ENCODE measurements around the gene SETD1B.
"Not testable (repeated sequence)": the region's sequence is repeated elsewhere in the genome, so short reads cannot be mapped to it uniquely, and the experiment has no call there.

Gene SETD1B

DNA sequence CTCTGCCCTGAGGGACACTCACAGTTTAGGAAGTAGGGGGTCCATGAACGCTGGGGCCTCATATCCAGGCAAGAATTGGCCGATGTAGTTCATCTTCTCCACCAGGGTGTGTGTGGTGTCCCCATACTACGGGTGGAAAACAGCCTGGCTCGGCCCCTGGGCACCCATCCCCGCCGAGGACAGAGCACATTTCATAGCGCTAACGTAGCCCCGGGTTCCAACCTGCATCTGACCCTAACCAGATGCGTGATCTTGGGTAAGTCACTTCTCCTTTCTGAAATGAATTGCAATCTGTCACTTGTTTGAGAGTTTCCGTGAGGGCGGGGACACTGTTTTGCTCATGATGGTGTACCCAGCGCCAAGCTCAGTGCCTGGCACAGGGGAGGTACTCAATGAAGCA lies 45.9 kb downstream of the SETD1B start:
- TF ChIP-seq JUND (IDR thresholded peaks at IDR 0.05; ENCODE audit: low read depth), result no peak
- in situ Hi-C loops (cut with HindIII; ENCODE audit: low pct_unique_long_range_greater_than_20kb, low sequenced_read_pairs), result no loop called here
- no peak for DNase-seq (ENCODE audit: low read depth in 1 of 2, low spot score in 1 of 2)

- in situ Hi-C loops (cut with HindIII; ENCODE audit: low pct_unique_long_range_greater_than_20kb, low sequenced_read_pairs); DNase-seq (ENCODE audit: low read depth in 1 of 2, low spot score in 1 of 2): not testable (repeated sequence)
These were observed 48.6 kb downstream of the SETD1B start for GRCh38 chr12:121852392-121852791.

- no peak for DNase-seq (ENCODE audit: low read depth in 1 of 2, low spot score in 1 of 2)
- in situ Hi-C loops (cut with HindIII; ENCODE audit: low pct_unique_long_range_greater_than_20kb, low sequenced_read_pairs), result no loop called here
- TF ChIP-seq JUND (IDR thresholded peaks at IDR 0.05; ENCODE audit: low read depth), result no peak
These were observed 53.8 kb downstream of the SETD1B start for GRCh38 chr12:121857322-121858246.

DNA sequence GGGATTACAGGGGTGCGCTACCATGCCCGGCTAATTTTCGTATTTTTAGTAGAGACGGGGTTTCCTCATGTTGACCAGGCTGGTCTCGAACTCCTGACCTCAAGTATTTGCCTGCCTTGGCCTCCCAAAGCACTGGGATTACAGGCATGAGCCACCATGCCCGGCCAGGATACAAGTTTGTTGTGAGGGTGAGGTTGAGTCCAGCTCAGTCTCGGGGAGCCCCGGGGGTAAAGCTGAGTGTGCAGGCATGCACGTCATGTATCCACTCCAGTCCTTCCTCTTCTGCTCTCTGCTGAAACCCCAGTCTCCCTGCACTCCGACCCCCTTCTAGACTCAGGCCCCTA lies 54.5 kb downstream of the SETD1B start:
- in situ Hi-C loops (cut with HindIII; ENCODE audit: low pct_unique_long_range_greater_than_20kb, low sequenced_read_pairs), result no loop called here
- no peak for DNase-seq (ENCODE audit: low read depth in 1 of 2, low spot score in 1 of 2)
- TF ChIP-seq JUND (IDR thresholded peaks at IDR 0.05; ENCODE audit: low read depth), result no peak

- DNase-seq (ENCODE audit: low read depth in 1 of 2, low spot score in 1 of 2), result peak; percentile 63 to 79
- TF ChIP-seq JUND (IDR thresholded peaks at IDR 0.05; ENCODE audit: low read depth), result peak; percentile 90
- in situ Hi-C loops (cut with HindIII; ENCODE audit: low pct_unique_long_range_greater_than_20kb, low sequenced_read_pairs), result no loop called here
These were observed 55.1 kb downstream of the SETD1B start, which contains the start of gene HPD for GRCh38 chr12:121858662-121859572. Gene HPD (minus strand): TSS chr12:121858859. CDS start chr12:121858823, 36 bp downstream.

- no peak for TF ChIP-seq JUND (IDR thresholded peaks at IDR 0.05; ENCODE audit: low read depth)
- peak in 1 of 2 experiments; percentile 55 for DNase-seq (ENCODE audit: low read depth in 1 of 2, low spot score in 1 of 2)
- in situ Hi-C loops (cut with HindIII; ENCODE audit: low pct_unique_long_range_greater_than_20kb, low sequenced_read_pairs), result no loop called here
These were observed 56.4 kb downstream of the SETD1B start for GRCh38 chr12:121860257-121860656.

DNA sequence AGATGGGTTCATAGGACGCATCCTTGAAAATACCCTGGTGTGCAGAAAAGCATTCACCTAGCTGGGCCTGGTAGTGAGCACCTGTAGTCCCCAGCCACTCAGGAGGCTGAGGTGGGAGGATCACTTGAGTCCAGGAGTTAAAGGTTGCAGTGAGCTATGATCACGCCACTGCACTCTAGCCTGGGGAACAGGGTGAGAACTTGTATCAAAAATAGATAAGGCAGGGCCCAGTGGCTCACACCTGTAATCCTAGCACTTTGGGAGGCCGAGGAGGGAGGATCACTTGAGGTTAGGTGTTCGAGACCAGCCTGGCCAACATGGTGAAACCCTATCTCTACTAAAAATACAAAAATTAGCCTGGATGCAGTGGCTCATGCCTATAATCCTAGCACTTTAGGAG lies 56.9 kb downstream of the SETD1B start:
- DNase-seq (ENCODE audit: low read depth in 1 of 2, low spot score in 1 of 2); in situ Hi-C loops (cut with HindIII; ENCODE audit: low pct_unique_long_range_greater_than_20kb, low sequenced_read_pairs): not testable (repeated sequence)

- in situ Hi-C loops (cut with HindIII; ENCODE audit: low pct_unique_long_range_greater_than_20kb, low sequenced_read_pairs), result no loop called here
- peak in 1 of 2 experiments; percentile 20 for DNase-seq (ENCODE audit: low read depth in 1 of 2, low spot score in 1 of 2)
- TF ChIP-seq JUND (IDR thresholded peaks at IDR 0.05; ENCODE audit: low read depth), result no peak
These were observed 57.9 kb downstream of the SETD1B start for GRCh38 chr12:121861636-121862254.

DNA sequence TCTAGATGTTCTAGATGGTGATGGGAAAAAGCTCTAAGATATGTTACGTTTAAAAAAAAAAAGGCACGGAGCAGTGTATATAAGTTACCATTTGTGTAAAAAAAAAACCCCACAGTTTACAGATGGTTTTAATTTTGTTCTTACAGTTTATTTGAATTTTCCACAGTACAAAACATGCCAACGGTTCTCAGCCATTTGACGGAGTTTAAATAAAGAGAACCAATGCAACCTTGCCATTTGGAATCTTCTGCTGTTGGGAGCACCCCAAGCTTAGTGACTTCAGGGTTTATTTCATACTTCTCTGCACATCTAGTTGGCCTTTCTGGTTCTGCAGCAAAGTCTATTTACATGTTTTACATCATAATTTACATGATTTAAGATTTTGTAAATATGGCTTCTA lies 62.5 kb downstream of the SETD1B start:
- in situ Hi-C loops (cut with HindIII; ENCODE audit: low pct_unique_long_range_greater_than_20kb, low sequenced_read_pairs), result no loop called here
- TF ChIP-seq JUND (IDR thresholded peaks at IDR 0.05; ENCODE audit: low read depth), result no peak
- DNase-seq (ENCODE audit: low read depth in 1 of 2, low spot score in 1 of 2), result peak in 1 of 2 experiments; percentile 35

GRCh38 chr12:121869229-121869628 lies 65.4 kb downstream of the SETD1B start:
- in situ Hi-C loops (cut with HindIII; ENCODE audit: low pct_unique_long_range_greater_than_20kb, low sequenced_read_pairs); DNase-seq (ENCODE audit: low read depth in 1 of 2, low spot score in 1 of 2): not testable (repeated sequence)

GRCh38 chr12:121871467-121871866 lies 67.7 kb downstream of the SETD1B start:
- in situ Hi-C loops (cut with HindIII; ENCODE audit: low pct_unique_long_range_greater_than_20kb, low sequenced_read_pairs), result no loop called here
- DNase-seq (ENCODE audit: low read depth in 1 of 2, low spot score in 1 of 2), result no peak
- TF ChIP-seq JUND (IDR thresholded peaks at IDR 0.05; ENCODE audit: low read depth), result no peak

- DNase-seq (ENCODE audit: low read depth in 1 of 2, low spot score in 1 of 2), result peak in 1 of 2 experiments; percentile 32
- in situ Hi-C loops (cut with HindIII; ENCODE audit: low pct_unique_long_range_greater_than_20kb, low sequenced_read_pairs), result no loop called here
- TF ChIP-seq JUND (IDR thresholded peaks at IDR 0.05; ENCODE audit: low read depth), result no peak
These were observed 68.9 kb downstream of the SETD1B start for GRCh38 chr12:121872546-121873215.
